ENCODE measurements around the gene RNF13.

Gene RNF13

GRCh38 chr3:149812606-149813366, at the start of gene RNF13:
TSS of gene RNF13 (plus strand) at chr3:149813215. CDS start at chr3:149846027, 32,812 bp downstream.
- H3K4me3 ChIP-seq (ENCODE audit: low read length): peak within 1 kb of the TSS; percentile 95
- TF ChIP-seq, protein P1, sequence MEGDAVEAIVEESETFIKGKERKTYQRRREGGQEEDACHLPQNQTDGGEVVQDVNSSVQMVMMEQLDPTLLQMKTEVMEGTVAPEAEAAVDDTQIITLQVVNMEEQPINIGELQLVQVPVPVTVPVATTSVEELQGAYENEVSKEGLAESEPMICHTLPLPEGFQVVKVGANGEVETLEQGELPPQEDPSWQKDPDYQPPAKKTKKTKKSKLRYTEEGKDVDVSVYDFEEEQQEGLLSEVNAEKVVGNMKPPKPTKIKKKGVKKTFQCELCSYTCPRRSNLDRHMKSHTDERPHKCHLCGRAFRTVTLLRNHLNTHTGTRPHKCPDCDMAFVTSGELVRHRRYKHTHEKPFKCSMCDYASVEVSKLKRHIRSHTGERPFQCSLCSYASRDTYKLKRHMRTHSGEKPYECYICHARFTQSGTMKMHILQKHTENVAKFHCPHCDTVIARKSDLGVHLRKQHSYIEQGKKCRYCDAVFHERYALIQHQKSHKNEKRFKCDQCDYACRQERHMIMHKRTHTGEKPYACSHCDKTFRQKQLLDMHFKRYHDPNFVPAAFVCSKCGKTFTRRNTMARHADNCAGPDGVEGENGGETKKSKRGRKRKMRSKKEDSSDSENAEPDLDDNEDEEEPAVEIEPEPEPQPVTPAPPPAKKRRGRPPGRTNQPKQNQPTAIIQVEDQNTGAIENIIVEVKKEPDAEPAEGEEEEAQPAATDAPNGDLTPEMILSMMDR (IDR thresholded peaks at IDR 0.05; ENCODE audit: insufficient read depth, low read depth, low read length, missing control alignments): no peak
- peak; percentile 95 for DNase-seq (ENCODE audit: low read depth)

DNA sequence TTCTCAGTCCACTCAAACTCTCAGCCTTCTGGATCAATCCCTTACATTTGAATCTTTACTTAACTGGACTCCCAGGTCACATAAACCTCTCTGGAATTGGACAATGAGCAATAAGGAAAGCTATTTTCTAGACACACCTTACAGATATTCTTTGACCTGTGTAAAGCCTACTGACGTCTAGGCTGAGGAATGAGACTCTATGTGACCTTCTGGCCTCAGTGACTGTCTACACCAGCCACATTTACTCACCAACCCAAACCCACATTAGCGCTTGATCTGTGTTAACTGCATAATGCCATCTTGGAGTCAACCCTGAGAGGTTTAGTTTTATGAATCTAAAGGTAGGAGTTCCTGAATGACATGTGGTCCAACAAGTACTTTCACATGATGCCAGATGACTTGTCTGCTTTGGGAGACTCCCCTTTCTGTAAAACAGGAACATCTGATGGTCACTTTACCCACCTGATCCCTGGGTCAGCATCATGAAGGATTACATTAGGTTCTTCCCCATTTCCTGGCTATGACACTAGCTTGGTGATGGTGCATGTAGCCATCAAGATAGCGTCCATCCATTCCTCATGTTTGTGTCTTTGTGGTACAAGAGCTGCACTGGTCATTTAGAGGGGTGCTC, 49.3 kb upstream of the RNF13 start:
- TF ChIP-seq, protein P1 (IDR thresholded peaks at IDR 0.05; ENCODE audit: insufficient read depth, low read depth, low read length, missing control alignments): no peak
- peak; percentile 19 for DNase-seq (ENCODE audit: low read depth)
- H3K4me3 ChIP-seq (ENCODE audit: low read length): no peak overlapping the region

- no peak overlapping the region for H3K4me3 ChIP-seq (ENCODE audit: low read length)
- DNase-seq (ENCODE audit: low read depth): no peak
- TF ChIP-seq, protein P1 (IDR thresholded peaks at IDR 0.05; ENCODE audit: insufficient read depth, low read depth, low read length, missing control alignments): no peak
Observed at GRCh38 chr3:149764302-149764701, 48.7 kb upstream of the RNF13 start.

- DNase-seq (ENCODE audit: low read depth): peak; percentile 40
- TF ChIP-seq, protein P1 (IDR thresholded peaks at IDR 0.05; ENCODE audit: insufficient read depth, low read depth, low read length, missing control alignments): peak; percentile 55
- no peak overlapping the region for H3K4me3 ChIP-seq (ENCODE audit: low read length)
Observed at GRCh38 chr3:149765762-149766334, 47.2 kb upstream of the RNF13 start.

GRCh38 chr3:149767720-149768119, 45.3 kb upstream of the RNF13 start:
- TF ChIP-seq, protein P1 (IDR thresholded peaks at IDR 0.05; ENCODE audit: insufficient read depth, low read depth, low read length, missing control alignments): no peak
- no peak overlapping the region for H3K4me3 ChIP-seq (ENCODE audit: low read length)
- DNase-seq (ENCODE audit: low read depth): no peak

DNA sequence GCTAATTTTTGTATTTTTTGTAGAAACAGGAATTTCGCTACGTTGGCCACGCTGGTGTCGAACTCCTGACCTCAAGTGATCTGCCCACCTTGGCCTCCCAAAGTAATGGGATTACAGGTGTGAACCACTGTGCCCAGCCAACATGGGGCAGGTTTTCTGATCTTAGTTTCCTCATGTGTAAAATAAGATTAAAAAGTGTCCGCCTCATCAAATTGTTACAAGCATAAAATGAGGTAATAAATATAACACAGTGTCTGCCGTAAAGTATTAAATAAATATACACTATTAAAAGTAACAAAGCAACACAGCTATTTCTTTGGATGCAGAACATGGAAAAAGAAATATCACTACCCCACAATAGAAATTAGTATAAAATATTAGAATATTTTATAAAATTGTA, 44.3 kb upstream of the RNF13 start:
- no peak for DNase-seq (ENCODE audit: low read depth)
- TF ChIP-seq, protein P1 (IDR thresholded peaks at IDR 0.05; ENCODE audit: insufficient read depth, low read depth, low read length, missing control alignments): no peak
- H3K4me3 ChIP-seq (ENCODE audit: low read length): no peak overlapping the region

All from epithelial cell of esophagus (primary cell).